ENCODE measurements around the gene TEAD1. TPM values are rescaled to one million over a fixed set of nuclear protein-coding genes. Genes with fewer than 3 reads are reported as not detected.

The TEAD1 gene
- total RNA-seq, 1 donor, result 176 TPM

- peak; percentile 38 for DNase-seq (ENCODE audit: insufficient read length, low spot score, missing footprints)
- peaks cover 83% of the 10 kb centered on the region for H4K20me1 ChIP-seq (ENCODE audit: insufficient read depth, low read length)
- TF ChIP-seq, protein P1, sequence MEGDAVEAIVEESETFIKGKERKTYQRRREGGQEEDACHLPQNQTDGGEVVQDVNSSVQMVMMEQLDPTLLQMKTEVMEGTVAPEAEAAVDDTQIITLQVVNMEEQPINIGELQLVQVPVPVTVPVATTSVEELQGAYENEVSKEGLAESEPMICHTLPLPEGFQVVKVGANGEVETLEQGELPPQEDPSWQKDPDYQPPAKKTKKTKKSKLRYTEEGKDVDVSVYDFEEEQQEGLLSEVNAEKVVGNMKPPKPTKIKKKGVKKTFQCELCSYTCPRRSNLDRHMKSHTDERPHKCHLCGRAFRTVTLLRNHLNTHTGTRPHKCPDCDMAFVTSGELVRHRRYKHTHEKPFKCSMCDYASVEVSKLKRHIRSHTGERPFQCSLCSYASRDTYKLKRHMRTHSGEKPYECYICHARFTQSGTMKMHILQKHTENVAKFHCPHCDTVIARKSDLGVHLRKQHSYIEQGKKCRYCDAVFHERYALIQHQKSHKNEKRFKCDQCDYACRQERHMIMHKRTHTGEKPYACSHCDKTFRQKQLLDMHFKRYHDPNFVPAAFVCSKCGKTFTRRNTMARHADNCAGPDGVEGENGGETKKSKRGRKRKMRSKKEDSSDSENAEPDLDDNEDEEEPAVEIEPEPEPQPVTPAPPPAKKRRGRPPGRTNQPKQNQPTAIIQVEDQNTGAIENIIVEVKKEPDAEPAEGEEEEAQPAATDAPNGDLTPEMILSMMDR (IDR thresholded peaks at IDR 0.05; ENCODE audit: extremely low read depth, low read depth, low read length), result no peak
- H3K27me3 ChIP-seq (ENCODE audit: insufficient read depth, low read length), result no peaks in the 10 kb centered on the region
- no peaks in the 10 kb centered on the region for H3K36me3 ChIP-seq (ENCODE audit: insufficient read depth, low read length)
- peaks cover 41% of the 10 kb centered on the region for H3K4me1 ChIP-seq (ENCODE audit: insufficient read depth, low read length)
- H3K27ac ChIP-seq (ENCODE audit: low read depth, low read length), result no peak overlapping the region
- no peak overlapping the region for H3K4me3 ChIP-seq (ENCODE audit: insufficient read depth, low read length)
- H3K79me2 ChIP-seq (ENCODE audit: insufficient read depth, low read length), result peaks cover 98% of the 10 kb centered on the region
- no peak overlapping the region for H3K4me2 ChIP-seq (ENCODE audit: insufficient read depth, low read length)
- no peaks in the 10 kb centered on the region for H3K9me3 ChIP-seq (ENCODE audit: low read depth, low read length)
- no peak overlapping the region for H2AFZ ChIP-seq (ENCODE audit: low read length)
Observed at GRCh38 chr11:12750181-12750580, 76.0 kb downstream of the TEAD1 start.

DNA sequence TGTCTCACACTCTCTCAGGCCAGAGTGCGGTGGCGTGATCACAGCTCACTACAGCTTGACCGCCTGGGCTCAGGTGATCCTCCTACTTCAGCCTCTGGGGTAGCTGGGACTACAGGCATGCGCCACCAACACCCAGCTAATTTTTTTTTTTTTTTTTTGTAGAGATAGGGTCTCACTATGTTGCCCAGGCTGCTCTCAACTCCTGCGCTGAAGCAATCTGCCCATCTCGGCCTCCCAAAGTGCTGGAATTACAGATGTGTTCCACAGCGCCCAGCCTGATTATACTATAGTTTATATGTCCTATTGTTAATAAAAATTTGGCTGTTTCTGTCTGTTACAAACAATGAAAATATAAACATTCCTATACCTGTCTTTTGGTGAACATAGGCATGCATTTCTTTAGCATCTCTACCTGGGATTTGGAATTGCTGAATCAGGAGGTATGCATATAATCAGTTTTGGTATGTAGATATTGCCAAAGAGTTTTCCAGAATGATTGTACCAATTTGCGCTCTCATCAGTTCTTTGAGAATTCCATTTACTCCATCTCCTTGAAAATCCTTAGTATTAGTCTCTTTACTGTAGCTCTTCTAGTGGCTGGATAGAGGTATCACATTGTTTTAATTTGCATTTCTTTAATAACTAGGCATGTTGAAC lies 78.8 kb downstream of the TEAD1 start:
- Histone ChIP-seq H3K9me3 (ENCODE audit: low read depth, low read length) (no peaks in the 10 kb centered on the region), H3K27me3 (ENCODE audit: insufficient read depth, low read length) (no peaks in the 10 kb centered on the region), H3K79me2 (ENCODE audit: insufficient read depth, low read length) (peaks cover 100% of the 10 kb centered on the region), H3K4me3 (ENCODE audit: insufficient read depth, low read length) (no peak overlapping the region), H3K4me1 (ENCODE audit: insufficient read depth, low read length) (peaks cover 26% of the 10 kb centered on the region), H3K4me2 (ENCODE audit: insufficient read depth, low read length) (no peak overlapping the region), H3K36me3 (ENCODE audit: insufficient read depth, low read length) (no peaks in the 10 kb centered on the region), H4K20me1 (ENCODE audit: insufficient read depth, low read length) (peaks cover 83% of the 10 kb centered on the region), H2AFZ (ENCODE audit: low read length) (no peak overlapping the region), H3K27ac (ENCODE audit: low read depth, low read length) (no peak overlapping the region)
- no peak for DNase-seq (ENCODE audit: insufficient read length, low spot score, missing footprints)
- TF ChIP-seq, protein P1 (IDR thresholded peaks at IDR 0.05; ENCODE audit: extremely low read depth, low read depth, low read length), result no peak

GRCh38 chr11:12754021-12754420 lies 79.8 kb downstream of the TEAD1 start:
- H3K4me1 ChIP-seq (ENCODE audit: insufficient read depth, low read length), result peaks cover 20% of the 10 kb centered on the region
- H3K9me3 ChIP-seq (ENCODE audit: low read depth, low read length), result no peaks in the 10 kb centered on the region
- H2AFZ ChIP-seq (ENCODE audit: low read length), result no peak overlapping the region
- peak overlapping the region; percentile 11 for H3K27ac ChIP-seq (ENCODE audit: low read depth, low read length)
- TF ChIP-seq, protein P1 (IDR thresholded peaks at IDR 0.05; ENCODE audit: extremely low read depth, low read depth, low read length), result no peak
- H3K79me2 ChIP-seq (ENCODE audit: insufficient read depth, low read length), result peaks cover 98% of the 10 kb centered on the region
- no peak for DNase-seq (ENCODE audit: insufficient read length, low spot score, missing footprints)
- H4K20me1 ChIP-seq (ENCODE audit: insufficient read depth, low read length), result peaks cover 77% of the 10 kb centered on the region
- no peaks in the 10 kb centered on the region for H3K36me3 ChIP-seq (ENCODE audit: insufficient read depth, low read length)
- H3K4me3 ChIP-seq (ENCODE audit: insufficient read depth, low read length), result no peak overlapping the region
- H3K4me2 ChIP-seq (ENCODE audit: insufficient read depth, low read length), result no peak overlapping the region
- H3K27me3 ChIP-seq (ENCODE audit: insufficient read depth, low read length), result no peaks in the 10 kb centered on the region

DNA sequence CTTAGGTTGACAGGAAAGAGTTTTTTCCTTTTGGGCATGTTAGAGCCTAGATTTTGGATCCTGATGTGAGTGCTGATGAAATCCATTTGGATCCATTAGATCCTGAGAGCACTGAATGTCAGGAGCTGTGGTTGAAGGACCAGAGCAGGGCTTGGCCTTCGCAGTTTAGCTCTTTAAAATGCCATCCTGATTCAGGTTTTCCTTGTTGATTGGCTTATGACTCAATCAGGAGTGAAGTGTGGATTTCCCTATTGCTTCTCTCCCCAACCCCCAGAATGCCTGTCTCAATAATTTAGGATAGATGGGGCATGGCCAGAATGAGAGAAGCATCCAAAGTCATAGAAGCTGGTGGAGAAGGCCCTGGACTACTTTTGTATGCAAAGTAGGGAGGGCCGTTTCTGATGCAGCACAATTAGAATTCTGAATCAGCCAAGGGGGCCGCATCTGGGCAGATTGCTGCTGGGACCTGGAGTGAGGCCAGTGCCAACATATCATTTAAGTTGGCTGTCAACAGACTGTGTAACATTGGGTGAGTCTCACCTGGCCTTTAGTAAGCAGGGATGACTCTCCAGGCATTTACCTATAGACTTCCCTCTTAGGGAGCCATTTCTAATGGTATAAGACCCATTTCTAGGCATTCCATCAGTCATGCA lies 80.5 kb downstream of the TEAD1 start:
- no peak overlapping the region for H3K27ac ChIP-seq (ENCODE audit: low read depth, low read length)
- H3K4me3 ChIP-seq (ENCODE audit: insufficient read depth, low read length), result no peak overlapping the region
- peaks cover 20% of the 10 kb centered on the region for H3K4me1 ChIP-seq (ENCODE audit: insufficient read depth, low read length)
- H4K20me1 ChIP-seq (ENCODE audit: insufficient read depth, low read length), result peaks cover 76% of the 10 kb centered on the region
- TF ChIP-seq, protein P1 (IDR thresholded peaks at IDR 0.05; ENCODE audit: extremely low read depth, low read depth, low read length), result no peak
- peaks cover 98% of the 10 kb centered on the region for H3K79me2 ChIP-seq (ENCODE audit: insufficient read depth, low read length)
- no peak overlapping the region for H2AFZ ChIP-seq (ENCODE audit: low read length)
- H3K4me2 ChIP-seq (ENCODE audit: insufficient read depth, low read length), result no peak overlapping the region
- H3K36me3 ChIP-seq (ENCODE audit: insufficient read depth, low read length), result no peaks in the 10 kb centered on the region
- H3K9me3 ChIP-seq (ENCODE audit: low read depth, low read length), result no peaks in the 10 kb centered on the region
- no peak for DNase-seq (ENCODE audit: insufficient read length, low spot score, missing footprints)
- H3K27me3 ChIP-seq (ENCODE audit: insufficient read depth, low read length), result no peaks in the 10 kb centered on the region
